ENCODE data around the gene EFNA4. TPM values are rescaled to one million over a fixed set of nuclear protein-coding genes. Genes with fewer than 3 reads are reported as not detected.

EFNA4 gene
- total RNA-seq, 4 donors from 2014 or later = 22.4 to 44.2 (median 28.7) TPM

- Histone ChIP-seq H3K4me3 (no peak overlapping the region), H3K36me3 (no peaks in the 10 kb centered on the region), H3K27ac (no peak overlapping the region), H3K4me1 (peaks cover 3% of the 10 kb centered on the region), H3K9me3 (no peaks in the 10 kb centered on the region), H3K27me3 (peaks cover 3% of the 10 kb centered on the region)
- DNase-seq (ENCODE audit: low spot score in 2 of 2) = no peak
- TF ChIP-seq EP300 (IDR thresholded peaks at IDR 0.05) (no peak), POLR2A (IDR thresholded peaks at IDR 0.05) (no peak), CTCF (IDR thresholded peaks at IDR 0.05) (no peak), POLR2AphosphoS5 (IDR thresholded peaks at IDR 0.05) (no peak)
- WGBS = 68% methylated on average over 7 of the region's 7 CpGs
Observed at GRCh38 chr1:155099331-155099730, 35.8 kb downstream of the EFNA4 start.

GRCh38 chr1:155103325-155103724 is 39.8 kb downstream of the EFNA4 start:
- no peak for DNase-seq (ENCODE audit: low spot score in 2 of 2)
- Histone ChIP-seq H3K9me3 (no peaks in the 10 kb centered on the region), H3K4me1 (no peaks in the 10 kb centered on the region), H3K36me3 (no peaks in the 10 kb centered on the region), H3K4me3 (no peak overlapping the region), H3K27me3 (peaks cover 3% of the 10 kb centered on the region), H3K27ac (no peak overlapping the region)
- TF ChIP-seq POLR2AphosphoS5 (IDR thresholded peaks at IDR 0.05) (no peak), EP300 (IDR thresholded peaks at IDR 0.05) (no peak), CTCF (IDR thresholded peaks at IDR 0.05) (no peak)
- WGBS = 76% methylated on average over 9 of the region's 9 CpGs

GRCh38 chr1:155104605-155105534 is 41.3 kb downstream of the EFNA4 start:
- no peak overlapping the region for H3K27ac ChIP-seq
- no peak for DNase-seq (ENCODE audit: low spot score in 2 of 2)
- no peaks in the 10 kb centered on the region for H3K9me3 ChIP-seq
- WGBS = 89% methylated on average over 7 of the region's 7 CpGs
- peaks cover 3% of the 10 kb centered on the region for H3K27me3 ChIP-seq
- no peak for TF ChIP-seq POLR2A (IDR thresholded peaks at IDR 0.05)
- TF ChIP-seq POLR2AphosphoS5 (IDR thresholded peaks at IDR 0.05) = no peak
- TF ChIP-seq CTCF (IDR thresholded peaks at IDR 0.05) = no peak
- TF ChIP-seq EP300 (IDR thresholded peaks at IDR 0.05) = no peak
- no peaks in the 10 kb centered on the region for H3K36me3 ChIP-seq
- H3K4me1 ChIP-seq = no peaks in the 10 kb centered on the region
- H3K4me3 ChIP-seq = no peak overlapping the region

- H3K4me3 ChIP-seq = no peak overlapping the region
- H3K27me3 ChIP-seq = peaks cover 3% of the 10 kb centered on the region
- H3K9me3 ChIP-seq = no peaks in the 10 kb centered on the region
- H3K36me3 ChIP-seq = no peaks in the 10 kb centered on the region
- no peaks in the 10 kb centered on the region for H3K4me1 ChIP-seq
- WGBS = 70% methylated on average over 7 of the region's 7 CpGs
- no peak overlapping the region for H3K27ac ChIP-seq
- no peak for DNase-seq (ENCODE audit: low spot score in 2 of 2)
- TF ChIP-seq EP300 (IDR thresholded peaks at IDR 0.05) = no peak
- no peak for TF ChIP-seq POLR2A (IDR thresholded peaks at IDR 0.05)
Observed at GRCh38 chr1:155105604-155106011, 42.1 kb downstream of the EFNA4 start.

GRCh38 chr1:155106862-155107261 is 43.3 kb downstream of the EFNA4 start:
- 85% methylated on average over 6 of the region's 6 CpGs for WGBS
- Histone ChIP-seq H3K36me3 (no peaks in the 10 kb centered on the region), H3K9me3 (no peaks in the 10 kb centered on the region), H3K27me3 (peaks cover 3% of the 10 kb centered on the region), H3K27ac (no peak overlapping the region), H3K4me3 (no peak overlapping the region), H3K4me1 (no peaks in the 10 kb centered on the region)
- TF ChIP-seq POLR2AphosphoS5 (IDR thresholded peaks at IDR 0.05) (no peak), CTCF (IDR thresholded peaks at IDR 0.05) (no peak), POLR2A (IDR thresholded peaks at IDR 0.05) (no peak), EP300 (IDR thresholded peaks at IDR 0.05) (no peak)
- no peak for DNase-seq (ENCODE audit: low spot score in 2 of 2)

All from suprapubic skin (tissue), 4 donors.